HG03432 (cell line): ENCODE measurements around the gene TTC28.

ENCODE experiments used
- ATAC-seq: cut with Tn5 transposase; IDR thresholded peaks from one replicate; pipeline ENCODE4 v1.9.1; 2021; ENCODE audit warnings: mild to moderate bottlenecking, moderate library complexity; ENCODE audit not compliant: unreplicated experiment

The TTC28 gene

DNA sequence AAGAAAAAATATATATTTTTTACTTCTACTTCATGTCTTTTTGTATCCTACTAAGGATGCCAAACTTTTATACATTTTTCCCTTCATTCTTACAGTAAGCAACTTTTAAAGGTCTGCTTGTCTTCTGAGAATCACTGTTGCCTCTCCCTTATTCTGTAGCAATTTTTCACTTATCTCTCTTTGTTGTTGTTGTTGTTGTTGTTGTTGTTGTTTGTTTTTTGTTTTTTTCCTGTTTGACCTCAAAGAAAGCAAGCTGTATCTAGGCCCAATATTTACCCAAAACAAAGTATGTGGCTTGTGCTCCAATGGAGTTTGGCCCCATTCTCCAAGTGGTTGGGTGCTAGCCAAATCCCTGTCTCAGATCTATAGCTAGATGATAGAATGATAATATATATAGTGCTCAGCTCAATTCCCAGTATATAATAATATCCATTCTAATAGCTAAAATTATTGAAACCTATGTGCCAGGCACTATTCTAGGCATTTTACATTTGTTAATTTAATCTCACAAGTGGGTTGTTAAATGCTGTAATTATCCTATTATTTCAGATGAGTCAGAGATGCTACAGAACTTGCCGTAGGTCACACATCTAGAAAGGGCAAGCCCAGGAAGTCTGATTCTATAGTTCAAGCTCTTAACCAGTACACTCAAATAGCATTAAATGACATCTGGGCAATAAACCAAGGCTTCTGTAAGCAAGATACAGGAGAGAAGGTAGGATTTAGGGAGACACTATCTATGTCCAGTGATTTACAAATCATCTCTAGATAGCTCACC is 555.5 kb downstream of the TTC28 start:
- no peak for ATAC-seq

DNA sequence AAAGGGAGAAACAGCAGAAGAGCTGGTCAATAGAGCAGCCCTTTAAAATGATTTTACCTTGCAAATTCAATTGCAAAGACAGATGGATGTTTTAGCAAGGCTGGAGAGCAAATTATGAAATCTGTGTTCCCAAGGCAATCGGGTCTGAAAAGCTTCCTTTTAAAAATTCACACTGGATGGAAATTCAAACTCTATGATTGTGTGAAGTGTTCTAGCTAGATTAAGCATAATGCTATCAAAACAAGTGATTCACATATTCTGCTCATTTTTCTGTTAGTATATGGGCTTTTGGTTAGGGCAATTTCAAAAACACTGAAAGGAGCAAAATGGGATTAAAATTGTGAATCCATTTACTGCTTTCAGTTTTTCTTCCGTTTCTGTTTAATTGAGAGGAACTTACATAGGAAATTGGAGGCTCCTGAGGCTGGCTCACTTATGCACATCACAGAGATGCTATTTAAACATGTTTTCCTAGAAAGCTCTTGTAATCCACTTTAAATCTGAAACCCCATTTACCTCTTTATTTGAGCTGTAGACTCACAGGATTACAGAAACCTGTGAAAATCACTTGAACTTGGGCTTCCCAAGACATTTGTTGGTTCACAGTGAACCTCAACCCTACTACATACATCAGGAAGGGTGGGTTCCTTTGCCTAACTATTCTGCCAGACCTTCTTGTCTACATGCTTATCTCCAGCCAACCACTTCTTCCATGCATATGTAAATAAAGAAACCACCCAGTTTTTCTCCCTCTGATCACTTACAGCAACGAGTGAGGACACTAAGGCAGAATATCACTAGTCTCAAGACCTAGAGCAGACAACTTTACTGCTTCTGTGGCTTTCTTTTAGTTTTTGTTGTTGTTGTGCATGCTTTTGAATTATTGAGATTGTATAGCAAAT is 558.7 kb downstream of the TTC28 start:
- ATAC-seq: no peak

DNA sequence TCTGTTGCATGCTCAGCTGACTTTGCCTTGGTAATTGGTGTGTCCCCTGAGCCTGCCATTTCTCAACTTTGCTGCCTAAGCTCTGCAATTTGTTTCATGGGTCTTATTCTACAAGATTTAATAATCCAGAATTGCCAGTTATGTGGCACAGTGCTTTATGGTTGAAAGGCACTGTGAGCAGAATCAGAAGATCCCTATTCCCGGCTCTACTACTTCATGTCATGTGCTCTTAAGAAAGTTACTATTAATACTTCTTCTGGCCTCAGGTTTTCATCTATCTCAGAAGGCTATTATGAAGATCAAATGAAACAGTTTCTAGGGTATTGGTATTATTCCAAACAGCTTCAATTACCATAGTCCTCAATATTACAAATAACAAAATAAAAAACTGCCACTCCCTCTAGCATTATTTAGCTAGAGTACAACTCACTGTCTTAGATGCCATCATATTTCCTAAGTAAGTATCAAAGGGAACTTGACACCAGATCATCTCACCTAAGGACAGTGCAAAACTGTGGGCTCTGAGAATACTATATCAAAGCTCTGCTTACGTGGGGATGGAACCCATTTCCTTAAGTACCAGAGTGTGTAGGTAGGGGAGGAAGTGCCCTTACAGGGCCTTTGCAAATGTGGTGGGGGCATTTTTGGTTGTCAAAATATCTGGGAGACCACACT is 560.5 kb downstream of the TTC28 start:
- no peak for ATAC-seq

DNA sequence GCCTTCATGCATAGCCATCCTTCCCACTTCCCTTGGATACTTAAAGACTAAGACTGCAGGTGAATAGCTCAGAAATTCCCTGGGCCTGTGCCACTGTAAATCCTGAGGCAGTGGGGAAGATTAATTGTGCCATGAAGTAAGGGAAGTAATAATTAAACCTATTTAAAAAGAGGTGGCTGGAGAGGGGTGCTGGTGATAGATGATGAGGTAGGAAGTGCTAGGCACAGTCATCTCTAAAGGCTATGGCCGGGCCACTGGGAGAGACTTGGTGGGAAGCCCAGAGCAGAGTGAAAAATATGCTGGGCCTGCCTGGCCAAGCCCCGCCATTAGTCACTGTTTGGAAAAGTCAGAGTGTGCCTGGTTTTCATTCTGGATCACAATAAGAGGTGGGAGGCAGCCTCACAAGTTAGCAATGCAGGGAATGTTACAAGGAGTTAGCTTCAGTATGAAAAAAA is 563.4 kb downstream of the TTC28 start:
- ATAC-seq: no peak

DNA sequence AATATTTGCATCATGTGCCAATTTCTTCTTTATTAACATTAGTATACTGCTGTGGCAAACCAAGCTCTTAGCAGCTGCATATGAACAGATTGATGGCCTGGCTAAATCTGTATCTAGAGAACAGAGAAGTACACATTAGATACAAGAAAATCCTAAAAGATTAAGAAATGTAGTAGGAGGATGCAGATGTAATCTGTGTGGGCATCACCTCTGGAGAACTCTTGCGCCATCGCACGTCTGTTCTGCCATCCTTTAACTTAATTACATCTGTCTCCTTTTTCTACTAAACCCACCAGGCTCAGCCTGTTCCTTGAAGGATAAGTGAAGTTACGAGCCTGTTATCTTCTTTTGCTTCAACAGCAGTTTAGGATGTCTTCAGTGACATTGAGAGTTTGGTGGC is 564.2 kb downstream of the TTC28 start:
- ATAC-seq: no peak

DNA sequence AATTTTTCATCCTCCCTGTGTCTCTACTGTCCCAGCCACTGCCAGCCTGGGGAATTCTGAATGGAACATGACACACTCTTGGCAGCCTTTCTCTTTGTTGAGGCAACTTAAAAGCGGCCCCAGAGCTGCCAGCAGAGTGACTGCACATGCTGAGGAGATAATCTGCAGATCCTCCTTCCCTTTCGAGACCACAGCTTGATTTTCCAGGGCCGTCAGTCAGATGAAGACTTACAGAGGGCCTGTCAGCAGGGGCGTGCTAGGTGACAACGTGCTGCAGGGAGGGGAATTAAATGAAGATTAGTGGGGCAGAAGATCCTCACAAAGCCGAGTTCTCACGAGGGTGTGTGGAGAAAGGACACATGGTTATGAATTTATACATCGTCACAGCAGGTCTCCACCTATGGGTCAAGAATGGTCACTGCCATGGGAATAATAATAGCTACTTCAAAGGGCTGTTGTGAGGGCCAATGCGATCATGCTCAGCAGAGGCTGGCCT is 567.0 kb downstream of the TTC28 start:
- no peak for ATAC-seq

DNA sequence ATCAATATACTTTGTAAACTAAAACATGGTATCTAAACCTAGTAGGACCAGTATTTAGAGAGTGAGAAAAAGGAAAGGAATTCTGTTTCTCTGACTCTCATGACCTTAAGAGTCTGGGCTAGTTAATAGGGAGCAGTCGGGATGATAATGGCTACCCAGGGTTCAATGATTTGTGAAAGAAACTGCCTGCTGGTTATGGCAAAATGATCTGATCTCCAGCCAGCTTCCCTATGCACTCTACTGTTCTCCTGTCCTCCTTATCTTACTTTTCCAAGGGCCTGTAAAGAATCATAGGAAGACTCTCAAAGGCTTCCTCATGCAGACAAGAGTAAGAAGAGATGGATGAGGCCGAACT is 567.5 kb downstream of the TTC28 start:
- ATAC-seq: no peak

DNA sequence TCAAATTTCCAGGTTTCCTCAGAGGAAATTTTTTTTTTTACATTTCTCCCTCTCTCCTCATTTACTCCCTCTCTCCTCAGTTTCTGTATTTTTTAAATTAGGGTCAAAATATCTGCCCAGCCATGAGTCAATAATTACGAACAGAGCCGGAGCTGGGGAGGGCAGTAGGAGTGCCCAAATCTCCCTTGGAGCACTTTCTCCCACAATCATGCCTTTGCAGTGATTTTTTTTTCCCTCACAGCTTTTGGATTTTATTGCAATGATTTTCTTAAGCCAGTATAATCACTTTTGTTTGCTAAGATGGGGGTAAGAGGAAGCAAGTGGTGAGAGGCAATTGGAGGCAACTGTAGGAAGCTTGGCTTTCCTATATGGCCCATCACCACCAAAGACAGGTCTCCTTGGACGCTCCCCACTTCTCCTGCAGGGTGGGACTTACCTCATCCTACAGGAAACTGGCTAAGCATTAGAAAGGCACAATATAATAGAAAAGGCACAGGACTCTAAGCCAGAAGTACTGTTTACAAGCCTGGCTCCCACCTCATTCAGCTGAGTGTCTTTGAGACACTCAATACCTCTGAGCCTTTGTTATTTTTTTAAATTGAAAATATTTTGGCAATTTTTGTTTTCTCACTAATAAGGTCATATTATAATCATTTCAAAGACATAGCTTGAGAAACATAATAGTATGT is 568.0 kb downstream of the TTC28 start:
- no peak for ATAC-seq

DNA sequence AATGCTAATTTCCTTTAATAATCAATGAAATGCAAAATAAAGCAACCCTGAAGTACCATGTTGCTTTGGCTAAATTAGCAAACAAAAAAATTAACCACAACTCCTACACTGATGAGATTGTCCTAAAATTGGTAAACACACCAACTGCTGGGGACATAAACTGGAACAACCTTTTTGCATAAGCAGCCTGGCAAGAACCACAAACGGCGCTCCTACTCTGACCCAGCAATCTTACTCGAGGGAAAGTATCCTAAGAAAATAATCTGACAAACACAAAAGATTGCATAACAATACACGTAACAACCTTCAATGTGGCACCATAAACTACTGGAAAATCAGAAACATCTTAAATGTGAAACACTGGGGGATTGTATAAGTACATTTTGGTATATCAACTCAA is 570.8 kb downstream of the TTC28 start:
- no peak for ATAC-seq

DNA sequence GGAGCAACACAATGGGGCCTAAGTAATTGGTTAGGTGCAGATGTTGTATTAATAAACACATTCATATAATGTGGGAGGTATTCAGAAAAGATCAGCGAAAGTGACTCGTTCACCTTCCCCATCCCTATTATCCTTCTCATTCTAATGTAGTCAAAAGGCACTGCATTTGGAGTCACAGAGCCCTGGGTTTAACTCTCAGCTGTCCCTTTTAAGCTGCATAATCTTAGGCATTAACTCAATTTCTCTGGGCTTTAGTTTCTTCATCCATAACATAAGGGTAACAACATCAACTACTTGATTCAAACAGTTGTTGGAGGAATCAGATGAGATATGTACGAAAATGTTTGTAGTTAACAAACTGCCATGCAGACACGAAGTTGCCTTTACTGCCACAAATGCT is 573.0 kb downstream of the TTC28 start:
- ATAC-seq: no peak

DNA sequence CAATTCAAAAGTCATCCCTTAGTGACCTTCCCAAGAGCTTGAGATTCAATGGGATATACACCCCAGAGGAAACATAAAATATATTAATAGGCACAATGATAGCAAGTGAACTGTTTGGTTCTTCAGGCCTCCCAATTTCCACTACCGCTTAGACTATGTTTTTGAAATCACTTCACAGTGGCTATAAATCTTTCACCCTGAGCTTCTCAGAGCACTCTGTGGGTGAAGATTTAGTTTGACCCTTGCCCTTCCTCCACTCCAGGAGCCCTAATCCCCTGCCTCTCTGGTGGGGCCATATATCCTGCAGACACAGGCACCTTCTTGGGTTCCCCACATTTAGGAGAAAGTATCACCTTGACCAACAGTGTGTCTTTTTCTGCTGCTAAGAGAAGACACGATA is 573.7 kb downstream of the TTC28 start:
- ATAC-seq: no peak

DNA sequence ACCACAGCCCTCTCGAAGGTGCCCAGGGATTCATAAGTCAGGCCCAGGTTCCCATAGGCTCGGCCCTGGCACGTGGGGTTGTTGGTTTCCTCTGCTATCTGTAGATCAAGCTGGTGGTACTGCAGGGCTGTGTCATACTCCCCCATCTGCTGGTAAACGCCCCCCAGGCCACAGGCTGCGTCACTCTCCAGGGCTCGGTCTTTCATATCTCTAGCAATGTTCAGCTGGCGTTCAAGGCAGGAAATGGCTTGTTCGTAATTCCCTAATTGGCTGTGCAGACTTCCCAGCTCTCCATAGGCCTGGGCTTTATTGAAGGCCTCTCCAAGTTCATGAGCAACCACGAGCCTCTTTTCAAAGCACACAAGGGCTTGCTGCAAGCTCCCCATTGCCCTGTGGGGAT is 574.2 kb downstream of the TTC28 start:
- ATAC-seq: no peak

DNA sequence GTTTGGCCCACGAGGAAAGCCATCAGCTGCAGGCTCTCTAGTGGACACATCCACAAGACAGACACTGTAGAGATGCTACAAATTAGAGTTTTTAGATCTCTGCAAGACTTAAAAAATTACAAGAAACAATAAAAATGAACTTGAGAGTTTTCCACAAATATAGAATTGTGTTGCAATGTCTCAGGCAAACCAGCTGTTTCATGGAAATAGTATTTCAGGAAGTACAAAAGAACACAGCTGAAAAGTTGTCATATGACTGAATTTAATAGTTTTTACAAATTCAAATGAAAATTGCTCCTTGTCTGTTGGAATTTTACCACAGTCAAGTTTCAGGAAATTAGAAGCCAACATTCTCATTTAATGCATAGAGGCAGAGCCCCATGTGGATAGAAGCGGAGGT is 576.0 kb downstream of the TTC28 start:
- no peak for ATAC-seq

DNA sequence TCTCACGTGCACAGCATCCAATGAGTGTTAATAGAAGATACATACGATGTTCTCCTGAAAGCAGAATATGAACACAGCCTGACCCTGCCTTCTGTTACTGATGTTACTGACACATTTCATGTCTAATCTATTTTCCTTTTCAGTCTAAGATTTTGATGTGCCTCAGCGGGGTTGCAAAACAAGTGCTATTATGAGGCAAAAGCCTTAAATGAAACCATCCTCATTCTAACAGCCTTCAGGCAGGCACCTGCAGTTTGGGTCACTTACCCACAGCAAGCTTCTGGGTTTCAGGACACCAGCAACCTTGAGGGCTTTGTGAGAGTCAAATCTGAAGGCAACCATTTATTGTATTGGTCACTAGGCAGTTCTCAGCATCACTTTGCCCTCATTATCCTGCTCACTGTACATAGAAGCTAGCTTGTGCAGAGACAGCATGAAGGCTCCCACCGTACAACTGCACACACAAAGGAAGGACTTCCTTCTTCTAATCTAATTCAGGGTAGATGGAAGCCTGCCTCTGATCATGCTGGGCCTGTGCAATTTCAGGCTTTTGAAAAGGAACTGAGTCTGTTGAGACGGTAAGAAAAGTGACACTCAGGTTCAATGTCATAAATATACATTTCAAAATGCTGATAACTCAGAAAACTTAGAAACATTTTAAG is 577.4 kb downstream of the TTC28 start:
- no peak for ATAC-seq

DNA sequence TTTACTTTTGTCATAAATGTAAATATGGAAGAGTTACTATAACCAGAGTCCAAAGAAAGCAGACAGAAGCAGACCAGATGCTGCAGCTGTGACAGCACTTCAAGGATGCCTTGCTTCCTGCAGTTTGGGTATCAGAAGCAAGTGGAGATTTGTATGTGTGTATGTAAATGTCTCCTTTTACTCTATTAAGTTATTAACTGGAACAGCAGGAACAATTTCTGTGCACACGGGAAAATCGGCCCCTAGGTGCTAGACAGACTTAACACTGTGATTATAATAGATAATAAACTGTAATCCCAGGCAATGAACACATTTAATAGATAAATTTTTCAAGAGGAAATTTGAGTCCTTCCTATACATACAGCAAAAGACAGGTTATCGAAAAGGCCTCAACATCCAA is 582.0 kb downstream of the TTC28 start:
- no peak for ATAC-seq

DNA sequence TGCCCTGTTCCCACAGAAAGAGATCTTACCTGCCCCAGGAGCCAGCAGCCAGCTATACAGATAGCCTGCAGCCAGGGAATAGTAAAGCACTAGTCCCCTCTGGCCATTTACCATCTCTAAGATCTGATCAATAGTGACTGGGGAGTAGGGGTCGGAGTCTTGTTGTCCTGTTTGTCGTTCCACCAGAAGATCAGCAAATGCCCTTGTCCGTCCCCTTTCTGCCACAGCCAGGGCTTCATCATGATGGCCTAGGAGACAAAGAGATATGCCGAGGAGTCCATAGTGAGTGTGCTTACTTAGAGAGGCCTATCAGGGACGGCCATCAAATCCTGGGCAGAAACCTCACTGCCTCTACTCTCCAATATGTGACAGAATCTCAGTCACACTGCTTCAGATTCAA is 583.5 kb downstream of the TTC28 start:
- ATAC-seq: no peak

DNA sequence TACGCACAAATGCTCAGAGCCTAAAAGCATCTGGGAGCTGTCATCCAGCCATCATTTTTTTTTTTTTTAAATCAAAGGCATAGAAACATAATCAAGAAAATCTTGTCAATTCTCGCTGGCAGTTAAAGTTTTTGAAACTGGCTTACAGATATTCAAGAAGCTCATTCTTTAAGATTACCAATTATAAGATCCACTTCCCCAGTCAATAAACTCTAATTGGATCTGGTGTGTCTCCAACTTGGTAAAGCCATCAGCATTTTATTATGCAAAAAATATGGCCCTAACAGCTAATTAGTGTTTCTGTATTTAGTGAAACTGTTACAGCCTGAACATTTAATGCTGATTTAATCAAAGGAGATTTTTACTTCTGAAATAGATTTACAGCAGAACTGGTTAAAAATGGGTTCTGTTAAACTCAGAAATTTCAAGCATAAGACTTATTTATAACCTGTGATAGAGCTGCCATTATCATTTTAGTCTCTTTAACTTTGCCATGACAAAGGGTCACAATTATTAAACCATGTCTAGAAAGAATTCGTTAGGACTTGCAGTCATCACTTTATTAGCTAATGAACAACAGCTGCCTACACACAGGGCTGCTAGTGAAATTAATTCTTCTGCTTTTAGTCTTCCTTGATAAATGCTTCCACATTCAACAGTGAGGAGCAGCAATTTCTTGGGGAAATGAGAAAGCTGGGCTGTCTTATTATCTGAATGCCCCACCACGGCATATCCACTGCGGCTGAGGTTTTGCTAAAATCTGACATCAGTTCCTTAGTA is 584.1 kb downstream of the TTC28 start:
- ATAC-seq: no peak

DNA sequence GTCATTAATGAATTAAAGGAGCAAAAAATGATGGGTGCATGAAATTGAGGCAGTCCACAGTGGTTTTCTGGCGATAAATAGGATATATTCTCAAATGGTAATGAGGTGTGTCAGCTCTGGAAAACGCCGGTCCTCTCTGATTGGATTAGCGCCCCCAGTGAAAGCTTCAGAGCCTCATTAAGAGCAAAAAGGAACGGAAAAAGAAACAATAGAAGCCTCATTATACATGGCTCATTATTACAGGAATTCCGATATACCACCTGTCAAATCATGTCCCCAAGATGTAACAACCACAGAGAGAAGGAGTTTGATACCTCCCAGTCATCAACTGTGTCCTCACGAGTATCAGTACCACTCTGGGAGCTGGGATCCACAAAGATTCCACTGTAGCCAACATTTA is 584.9 kb downstream of the TTC28 start:
- ATAC-seq: no peak

DNA sequence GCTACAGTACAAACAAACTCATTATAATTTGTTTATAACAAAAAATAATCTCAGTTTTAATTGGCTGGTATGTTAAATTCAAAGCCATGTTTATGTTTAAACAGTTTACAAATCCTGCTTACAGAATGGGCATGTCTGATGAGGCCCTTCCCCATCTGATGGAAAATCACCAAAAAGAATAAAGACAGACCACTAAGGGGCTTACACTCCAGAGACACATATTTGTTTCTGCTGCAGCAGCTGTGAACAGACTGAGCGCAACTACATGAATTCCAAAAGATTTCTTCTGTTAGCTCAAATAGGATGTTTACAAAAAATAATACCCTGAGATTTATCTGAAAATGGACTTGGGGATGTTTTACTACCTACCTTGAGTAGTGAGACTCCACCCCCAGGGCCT is 585.9 kb downstream of the TTC28 start:
- ATAC-seq: no peak

DNA sequence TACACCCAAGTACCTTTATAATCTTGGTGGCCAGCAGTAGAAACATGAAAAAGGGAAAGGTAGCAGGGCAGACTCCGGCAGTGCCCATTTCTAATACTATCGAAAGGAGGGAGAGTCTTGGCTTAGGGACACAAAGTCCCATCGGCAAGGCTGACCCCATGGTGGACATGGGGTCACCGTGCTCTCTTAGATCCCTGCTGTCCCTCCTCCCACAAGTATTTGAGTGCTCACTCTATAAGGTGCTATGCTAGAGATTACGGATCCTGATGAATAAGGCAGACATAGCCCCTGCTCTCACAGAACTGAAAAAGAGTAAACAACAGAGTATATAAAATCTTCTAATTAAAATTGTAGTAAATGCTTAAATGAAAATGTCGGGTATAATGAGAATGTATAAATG is 588.2 kb downstream of the TTC28 start:
- ATAC-seq: no peak
